ENCODE data around the gene LIMCH1.
"Not testable (repeated sequence)": the region's sequence is repeated elsewhere in the genome, so short reads cannot be mapped to it uniquely, and the experiment has no call there.

Gene LIMCH1

GRCh38 chr4:41611881-41612871 is 74.2 kb downstream of the LIMCH1 start:
- peak; percentile 58 for DNase-seq (ENCODE audit: low spot score)

- no peak for DNase-seq (ENCODE audit: low spot score)
Measured at GRCh38 chr4:41613386-41613785, 75.4 kb downstream of the LIMCH1 start.

- no peak for DNase-seq (ENCODE audit: low spot score)
Measured at GRCh38 chr4:41613821-41614220, 75.9 kb downstream of the LIMCH1 start.

DNA sequence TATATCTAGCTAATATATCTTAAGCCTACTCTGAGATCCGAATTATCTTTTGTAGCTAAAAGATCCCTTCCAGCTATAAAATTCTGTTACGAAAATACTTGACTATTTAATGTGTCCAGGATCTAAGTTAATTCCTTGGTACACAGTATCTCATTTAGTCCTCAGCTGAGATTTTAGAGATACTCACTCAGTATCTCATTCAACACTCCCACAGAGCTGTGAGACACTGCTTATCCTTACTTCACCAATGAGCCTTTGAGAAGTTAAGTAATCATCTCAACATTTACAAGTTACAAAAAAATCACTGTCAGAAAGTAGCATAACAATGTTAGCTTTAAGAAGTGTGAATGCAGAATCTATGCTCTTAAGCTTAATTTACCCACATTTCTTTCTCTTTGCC is 76.6 kb downstream of the LIMCH1 start:
- DNase-seq (ENCODE audit: low spot score), result no peak

DNA sequence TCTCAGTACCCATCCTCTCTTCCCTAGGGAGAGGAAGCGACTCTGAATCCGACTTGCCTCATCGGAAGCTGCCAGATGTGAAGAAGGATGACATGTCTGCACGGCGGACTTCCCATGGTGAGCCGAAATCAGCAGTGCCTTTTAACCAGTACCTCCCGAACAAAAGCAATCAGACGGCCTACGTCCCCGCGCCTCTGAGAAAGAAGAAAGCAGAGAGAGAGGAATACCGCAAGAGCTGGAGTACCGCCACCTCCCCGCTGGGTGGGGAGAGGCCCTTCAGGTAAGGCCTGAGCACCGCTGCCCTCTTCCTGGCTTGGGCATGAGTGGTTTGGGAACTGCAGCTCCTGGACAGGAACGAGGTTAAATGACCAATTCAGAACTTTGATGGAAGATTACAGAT is 81.2 kb downstream of the LIMCH1 start:
- DNase-seq (ENCODE audit: low spot score), result no peak

DNA sequence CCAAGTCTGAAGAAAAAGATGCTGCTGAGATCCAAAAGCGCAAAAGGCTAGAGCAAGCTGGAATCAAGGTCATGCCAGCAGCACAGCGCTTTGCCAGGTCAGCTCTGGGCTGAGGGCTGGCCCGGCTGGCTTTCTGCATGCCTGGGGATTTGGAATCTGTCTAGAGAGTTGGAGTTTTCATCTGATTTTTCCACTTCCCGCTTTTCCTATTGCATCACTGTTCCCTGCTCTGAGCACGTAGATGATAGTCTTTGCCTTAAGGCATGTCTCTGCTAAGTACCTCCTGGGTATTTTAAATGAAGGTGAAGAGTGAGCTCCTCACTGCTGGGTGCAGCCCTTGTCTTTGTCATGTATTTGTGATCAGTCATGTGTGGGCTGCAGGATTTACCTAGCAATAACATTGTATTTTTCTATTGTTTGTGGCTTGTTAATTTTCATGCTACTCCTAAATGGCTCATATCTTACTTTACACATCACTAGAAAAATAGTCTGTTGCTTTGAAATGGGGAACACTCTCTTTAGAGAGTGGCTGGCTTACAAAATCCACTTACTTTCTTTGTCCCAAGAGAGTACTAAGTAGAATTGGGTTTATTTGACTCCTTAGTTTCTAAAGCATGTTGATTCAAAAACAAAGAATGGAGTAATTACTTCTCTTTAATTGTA is 82.8 kb downstream of the LIMCH1 start:
- no peak for DNase-seq (ENCODE audit: low spot score)

DNA sequence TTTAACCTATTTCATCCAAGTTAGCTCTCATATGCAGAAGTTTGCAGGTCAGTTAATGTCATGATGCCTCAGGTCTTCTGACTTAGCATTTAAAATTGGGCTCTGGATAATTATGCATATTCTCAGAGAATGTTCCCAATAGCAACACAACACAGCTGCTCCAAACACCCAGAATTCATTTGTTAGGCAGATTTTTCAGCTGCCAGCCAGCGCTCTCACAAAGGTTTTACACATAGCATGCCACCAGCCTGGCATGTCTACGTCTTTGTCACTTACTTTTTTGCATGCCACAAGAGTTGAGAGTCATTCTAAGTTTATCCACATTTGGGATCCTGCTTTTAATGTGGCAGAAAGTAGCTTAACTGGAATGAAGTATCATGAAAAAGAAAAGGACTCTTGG is 84.8 kb downstream of the LIMCH1 start:
- no peak for DNase-seq (ENCODE audit: low spot score)

DNA sequence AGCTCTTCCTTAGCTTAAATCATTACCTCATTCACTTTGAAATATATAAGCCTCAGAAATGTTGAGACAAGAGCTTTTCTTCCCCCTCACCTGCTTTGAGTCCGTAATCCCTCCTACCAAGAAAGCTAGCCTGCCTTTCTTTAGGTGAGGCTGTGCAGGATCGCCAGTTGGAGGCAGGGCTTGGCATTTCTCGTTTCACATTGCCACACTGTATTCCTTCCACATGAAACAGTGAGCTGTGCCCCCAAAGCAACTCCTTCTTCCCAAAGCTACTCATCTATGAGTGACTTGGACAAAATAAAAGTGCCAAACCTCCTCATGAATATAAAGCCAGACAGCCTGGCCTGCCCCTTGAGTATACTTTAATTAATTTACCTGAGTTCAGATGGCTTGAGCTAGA is 86.8 kb downstream of the LIMCH1 start:
- DNase-seq (ENCODE audit: low spot score), result no peak

DNA sequence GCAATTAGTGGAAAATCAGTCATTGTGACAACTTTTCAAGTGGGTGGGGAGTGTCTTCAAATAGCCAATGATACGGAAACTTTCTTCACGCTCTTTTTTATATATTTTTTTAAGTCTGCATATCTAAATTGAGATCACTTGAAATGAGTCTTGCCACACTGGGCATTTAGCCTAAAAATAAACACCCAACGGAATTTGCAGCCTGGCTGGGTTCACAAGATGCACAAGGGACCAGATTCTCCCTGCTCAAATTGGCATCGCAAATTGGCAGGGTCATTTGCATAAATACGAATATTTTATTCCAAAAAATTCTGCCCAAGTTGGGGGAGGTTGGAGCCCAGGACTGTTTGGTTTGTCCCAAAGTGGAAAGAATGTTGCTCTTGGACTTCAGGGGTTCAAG is 87.6 kb downstream of the LIMCH1 start:
- no peak for DNase-seq (ENCODE audit: low spot score)

DNA sequence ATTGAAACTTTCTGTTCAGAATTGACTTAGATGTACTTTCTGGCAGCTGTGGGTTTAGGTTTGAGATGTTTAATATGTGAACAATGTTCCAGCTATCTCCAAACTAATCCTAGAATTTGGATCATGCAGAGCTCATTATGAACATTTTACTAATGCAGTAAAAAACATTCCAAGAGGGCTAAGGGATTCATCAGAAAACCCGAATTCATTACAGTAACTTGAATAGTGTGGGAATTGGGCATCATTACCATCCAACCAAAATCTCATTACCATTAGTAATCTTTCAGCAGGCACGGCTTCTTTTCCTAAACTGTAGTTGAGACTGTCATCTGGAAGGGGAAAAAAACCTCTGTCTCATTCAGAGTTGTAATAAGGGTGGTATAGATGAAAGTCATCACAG is 91.0 kb downstream of the LIMCH1 start:
- no peak for DNase-seq (ENCODE audit: low spot score)

GRCh38 chr4:41631523-41631922 is 93.6 kb downstream of the LIMCH1 start:
- DNase-seq (ENCODE audit: low spot score), result no peak

DNA sequence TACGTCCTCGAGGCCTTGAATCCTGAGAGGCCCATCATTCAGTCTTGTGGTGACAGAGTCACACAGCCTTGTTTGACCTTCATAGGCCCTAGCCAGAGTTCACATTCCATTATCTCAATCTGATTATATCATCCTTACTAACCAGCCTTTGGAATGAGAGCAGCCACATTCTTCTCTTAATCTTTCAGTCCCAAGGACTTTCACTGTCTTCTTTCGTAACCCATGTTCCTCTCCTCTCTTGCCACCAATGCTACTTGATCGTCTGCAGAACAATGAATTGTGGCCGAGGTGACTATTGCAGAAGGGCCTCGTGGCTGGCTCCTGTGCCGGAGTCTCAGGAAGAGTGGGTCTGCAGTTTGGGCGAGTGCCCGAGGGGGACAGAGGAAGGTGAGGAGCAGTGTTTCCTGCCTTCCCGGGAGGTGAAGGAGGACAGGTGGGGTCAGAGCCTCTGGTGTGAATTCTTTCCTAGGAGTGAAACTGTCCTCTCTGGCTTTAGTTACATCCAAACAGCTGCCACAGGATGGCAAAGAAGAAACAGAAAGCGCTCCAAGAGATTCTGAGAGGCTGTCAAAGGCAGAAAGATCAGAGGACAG is 94.6 kb downstream of the LIMCH1 start:
- DNase-seq (ENCODE audit: low spot score), result no peak

DNA sequence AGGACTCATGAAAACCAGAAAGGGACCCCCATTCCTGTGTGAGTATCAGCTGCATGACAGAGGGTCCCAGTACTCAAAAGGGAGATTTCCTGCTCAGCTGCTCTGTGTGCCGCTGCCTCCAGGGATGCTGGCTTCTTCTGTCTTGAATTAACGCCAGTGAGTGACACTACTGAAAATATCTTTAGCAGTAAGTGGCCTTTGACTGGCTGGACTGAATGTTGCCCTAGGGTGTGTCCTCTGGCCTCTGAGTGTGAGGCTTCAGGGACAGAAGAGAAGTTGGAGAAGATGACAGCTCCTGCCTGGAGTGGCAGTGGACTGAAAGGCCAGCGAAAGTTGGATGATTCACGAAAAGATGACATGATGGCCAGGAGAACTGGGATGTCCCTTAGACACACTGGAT is 95.4 kb downstream of the LIMCH1 start:
- DNase-seq (ENCODE audit: low spot score), result no peak

- DNase-seq (ENCODE audit: low spot score), result no peak
Measured at GRCh38 chr4:41635441-41635840, 97.5 kb downstream of the LIMCH1 start.

DNA sequence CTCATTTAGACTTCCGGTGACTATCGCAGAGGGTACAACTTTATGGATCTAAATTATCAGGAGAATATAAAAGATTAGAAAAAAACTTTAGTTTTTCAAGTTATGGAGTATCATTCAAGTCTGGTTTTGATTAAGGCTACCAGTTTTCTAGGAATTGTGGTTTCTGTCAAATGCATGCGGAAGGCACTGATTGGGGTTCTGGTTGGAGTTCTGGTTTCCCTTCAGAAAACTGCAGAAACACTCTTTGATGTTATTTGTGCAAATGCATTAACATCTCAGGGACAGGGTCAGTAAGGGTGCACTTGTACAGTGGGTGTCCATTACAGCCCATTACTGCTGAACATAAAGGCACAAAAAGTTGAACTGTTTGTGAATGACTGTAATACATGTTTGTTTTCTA is 100.2 kb downstream of the LIMCH1 start:
- DNase-seq (ENCODE audit: low spot score), result no peak

DNA sequence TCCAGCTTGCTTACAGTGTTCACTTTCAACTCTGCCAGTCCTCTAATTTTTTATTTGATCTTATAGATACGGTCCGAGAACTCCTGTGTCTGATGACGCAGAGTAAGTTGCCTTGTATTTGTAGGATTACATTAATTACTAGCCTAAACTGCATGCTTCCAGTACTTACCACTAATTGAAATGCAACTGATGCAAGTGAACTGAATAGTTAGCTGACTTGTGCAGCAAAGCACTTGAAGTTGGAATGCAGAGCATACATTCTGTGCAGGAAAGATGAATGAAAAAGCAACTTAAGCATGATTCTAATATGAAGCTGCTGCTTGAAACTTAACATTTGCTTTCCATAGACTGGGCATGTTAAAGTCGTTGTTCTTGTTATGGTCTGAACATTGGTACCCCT is 100.9 kb downstream of the LIMCH1 start:
- DNase-seq (ENCODE audit: low spot score), result no peak

- no peak for DNase-seq (ENCODE audit: low spot score)
Measured at GRCh38 chr4:41639291-41639690, 101.3 kb downstream of the LIMCH1 start.

DNA sequence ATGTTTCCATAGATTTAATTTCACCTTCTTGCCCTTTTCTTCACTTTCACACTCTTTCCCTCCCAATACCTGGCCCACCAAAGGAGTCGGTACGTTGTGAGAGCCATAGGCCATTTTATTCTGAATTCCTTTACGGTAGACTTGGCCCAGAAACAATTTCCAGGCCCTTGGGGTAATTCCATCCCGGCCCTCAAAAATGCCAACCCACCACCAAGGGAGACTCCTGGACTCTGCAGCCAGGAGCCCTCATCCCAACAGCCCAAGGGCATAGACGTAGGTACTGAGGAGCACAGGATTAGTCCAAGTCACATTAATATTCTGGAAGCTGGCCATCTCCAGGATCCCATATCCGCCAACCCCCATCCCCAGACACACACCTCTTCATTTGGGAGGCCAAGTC is 102.9 kb downstream of the LIMCH1 start:
- no peak for DNase-seq (ENCODE audit: low spot score)

DNA sequence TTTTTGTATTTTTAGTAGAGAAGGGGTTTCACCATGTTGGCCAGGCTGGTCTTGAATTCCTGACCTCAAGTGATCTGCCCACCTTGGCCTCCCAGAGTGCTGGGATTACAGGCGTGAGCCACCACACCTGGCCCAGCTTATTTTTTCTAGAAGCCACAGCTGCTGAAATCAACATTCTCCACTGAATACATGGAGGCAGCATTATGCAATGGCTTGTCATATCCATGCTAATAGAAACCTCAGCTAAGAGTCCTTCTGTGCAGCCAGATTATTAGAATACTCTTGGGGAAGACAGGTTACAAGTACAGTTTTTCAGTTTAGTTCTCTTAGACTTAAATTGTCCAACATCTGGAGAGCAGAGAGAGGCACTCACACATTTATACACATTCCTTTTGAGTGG is 104.8 kb downstream of the LIMCH1 start:
- not testable (repeated sequence) for DNase-seq (ENCODE audit: low spot score)

DNA sequence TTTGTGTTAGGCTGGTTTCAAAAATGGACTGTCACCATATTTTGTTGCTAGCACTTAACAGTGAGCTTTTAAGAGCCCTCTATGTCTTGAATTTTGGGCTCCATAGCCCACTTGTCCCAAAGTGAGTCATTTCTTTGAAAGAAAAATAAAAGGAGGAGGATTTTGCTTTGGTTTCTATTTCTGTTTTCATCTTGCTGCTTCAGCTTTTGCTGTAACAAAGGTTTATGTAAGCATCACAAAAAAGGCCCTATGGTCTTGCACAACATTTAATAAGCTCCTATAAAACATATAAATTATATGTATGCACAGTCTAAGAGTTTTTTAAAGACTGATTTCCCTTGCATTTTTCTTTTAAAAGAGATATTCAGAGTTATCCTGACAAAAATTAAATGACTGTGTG is 105.4 kb downstream of the LIMCH1 start:
- no peak for DNase-seq (ENCODE audit: low spot score)

DNA sequence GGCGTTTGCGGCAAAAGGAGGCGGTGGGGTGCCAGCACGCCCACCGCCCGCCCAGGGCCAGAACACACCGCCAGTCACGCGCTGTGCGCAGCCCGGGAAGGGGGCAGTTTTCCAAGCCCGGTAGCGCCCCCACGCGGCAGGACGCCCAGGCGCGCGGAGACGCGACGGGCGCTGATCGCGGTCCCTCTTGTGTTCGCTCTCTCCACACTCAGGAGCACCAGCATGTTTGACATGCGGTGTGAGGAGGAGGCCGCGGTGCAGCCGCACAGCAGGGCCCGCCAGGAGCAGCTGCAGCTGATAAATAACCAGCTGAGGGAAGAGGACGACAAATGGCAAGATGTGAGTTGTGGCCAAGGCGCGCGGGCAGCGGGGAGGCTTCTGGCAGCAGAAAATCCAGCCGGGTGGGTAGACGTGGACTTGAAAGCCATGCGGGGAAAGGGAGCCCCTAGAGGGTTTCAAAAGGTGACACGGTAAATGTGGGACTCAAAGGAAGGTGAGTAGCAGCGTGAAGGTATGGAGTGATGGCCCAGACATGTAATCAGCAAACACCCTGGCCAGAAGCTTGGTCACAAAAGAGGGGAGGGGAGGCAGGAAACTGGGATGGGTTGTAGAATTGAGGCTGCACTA is 106.4 kb downstream of the LIMCH1 start:
- DNase-seq (ENCODE audit: low spot score), result no peak

- DNase-seq (ENCODE audit: low spot score), result no peak
Measured at GRCh38 chr4:41644915-41645295, 106.9 kb downstream of the LIMCH1 start.
